DMS114 treated with DMSO at 0.1 percent for 48 hours (cell line): Measurements from ENCODE around the gene RIMBP2.

Experiments used
- DNase-seq: peaks from one replicate; lab custom pipeline; 2025; ENCODE audit not compliant: unreplicated experiment; lab: John Stamatoyannopoulos, UW

The RIMBP2 gene

GRCh38 chr12:130555221-130555620 is 160.9 kb downstream of the RIMBP2 start:
- no peak for DNase-seq

DNA sequence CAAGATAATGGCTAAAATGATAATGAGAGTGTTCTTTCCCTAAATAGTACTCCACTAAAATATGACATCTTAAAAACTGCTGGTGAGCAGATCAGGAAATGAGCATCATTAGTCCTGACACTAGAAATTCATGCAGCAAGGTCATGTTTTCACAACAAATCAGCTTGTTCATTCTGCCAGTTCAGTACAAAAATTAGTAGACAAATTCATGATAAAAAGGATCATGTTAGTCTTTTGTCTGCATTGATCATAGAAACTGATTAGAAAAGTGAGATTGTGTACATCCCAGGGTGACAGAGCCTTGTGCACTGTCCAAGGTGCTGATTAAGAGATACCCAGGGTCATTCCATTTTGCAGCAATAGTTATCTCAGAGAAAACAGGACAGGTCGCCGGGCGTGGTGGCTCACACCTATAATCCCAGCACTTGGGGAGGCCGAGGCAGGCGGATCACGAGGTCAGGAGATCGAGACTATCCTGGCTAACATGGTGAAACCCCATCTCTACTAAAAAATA is 163.6 kb downstream of the RIMBP2 start:
- no peak for DNase-seq

GRCh38 chr12:130549361-130549760 is 166.7 kb downstream of the RIMBP2 start:
- no peak for DNase-seq

GRCh38 chr12:130547480-130548155 is 168.5 kb downstream of the RIMBP2 start:
- DNase-seq, result no peak

DNA sequence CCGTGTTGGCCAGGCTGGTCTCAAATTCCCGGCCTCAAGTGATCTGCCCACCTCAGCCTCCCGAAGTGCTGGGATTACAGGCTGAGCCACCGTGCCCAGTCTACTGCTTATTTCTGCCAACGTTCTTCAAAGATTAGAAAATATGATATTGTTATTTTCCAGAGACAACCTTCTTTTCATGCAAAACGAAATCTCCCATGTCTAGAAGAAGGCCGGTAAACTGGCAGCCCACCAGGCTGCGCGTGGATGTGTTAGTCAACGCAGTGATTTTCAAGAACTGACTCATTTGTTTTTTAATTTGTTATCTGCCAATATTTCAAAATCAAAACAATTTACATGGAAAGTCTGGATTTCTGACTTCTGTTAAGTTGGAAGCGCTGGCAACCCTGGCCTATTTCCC is 169.6 kb downstream of the RIMBP2 start:
- DNase-seq, result no peak

- no peak for DNase-seq
Measured at GRCh38 chr12:130545475-130545874, 170.6 kb downstream of the RIMBP2 start.

- no peak for DNase-seq
Measured at GRCh38 chr12:130540376-130540775, 175.7 kb downstream of the RIMBP2 start.

DNA sequence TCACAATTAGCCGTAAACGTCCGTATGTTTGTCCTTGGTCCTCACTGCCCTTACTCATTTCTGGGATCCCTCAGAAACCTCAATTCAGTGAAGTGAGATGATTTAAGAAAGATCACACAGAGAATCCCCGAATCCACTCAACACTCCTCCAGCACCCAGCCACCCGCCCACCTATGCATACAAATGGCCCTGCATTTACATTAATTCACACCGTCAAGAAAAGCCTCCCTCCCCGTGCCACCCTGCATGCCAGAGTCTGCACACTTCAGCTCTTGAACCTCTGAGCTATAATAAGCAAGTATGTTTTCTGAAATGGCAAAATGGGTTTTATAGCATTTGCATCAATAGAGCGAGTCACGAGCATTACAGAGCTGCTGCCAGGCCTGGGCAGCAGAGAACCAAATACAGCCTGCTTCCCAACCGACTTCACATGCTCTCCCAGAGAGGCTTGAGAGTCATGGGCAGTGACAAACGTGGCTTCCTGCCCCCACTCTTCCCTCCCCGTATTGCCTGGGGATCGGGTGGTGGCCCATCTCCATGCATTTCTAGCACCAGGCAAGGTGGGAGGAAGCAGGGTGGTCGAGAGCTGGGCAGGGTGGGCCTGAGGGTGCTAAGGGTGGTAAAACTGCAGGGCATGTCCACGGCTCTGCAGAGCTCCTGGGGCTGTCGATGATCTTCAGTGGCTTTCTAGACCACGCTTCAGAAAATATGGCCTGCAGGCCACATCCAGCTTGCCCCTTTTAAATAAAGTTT is 177.6 kb downstream of the RIMBP2 start:
- DNase-seq, result no peak

GRCh38 chr12:130537655-130538054 is 178.4 kb downstream of the RIMBP2 start:
- no peak for DNase-seq

DNA sequence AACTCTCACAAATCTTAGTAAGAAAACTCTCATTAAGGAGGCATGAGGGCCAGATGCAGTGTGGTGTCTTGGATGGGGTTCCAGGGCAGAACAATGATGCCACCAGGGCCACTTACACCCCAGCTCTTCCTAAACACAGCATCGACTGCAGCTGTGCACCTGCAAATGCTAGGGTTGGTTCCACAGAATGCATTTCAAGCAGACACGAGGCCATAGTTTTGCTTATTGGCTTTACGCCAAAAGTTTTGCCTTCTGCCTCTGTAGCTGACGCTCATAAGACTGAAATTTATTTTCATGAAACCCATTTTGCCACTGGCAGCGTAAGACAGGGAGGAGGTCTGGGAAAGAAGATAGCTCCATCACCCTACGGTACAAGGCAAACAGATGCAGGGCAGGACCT is 179.0 kb downstream of the RIMBP2 start:
- DNase-seq, result no peak

- no peak for DNase-seq
Measured at GRCh38 chr12:130530429-130530828, 185.7 kb downstream of the RIMBP2 start.

DNA sequence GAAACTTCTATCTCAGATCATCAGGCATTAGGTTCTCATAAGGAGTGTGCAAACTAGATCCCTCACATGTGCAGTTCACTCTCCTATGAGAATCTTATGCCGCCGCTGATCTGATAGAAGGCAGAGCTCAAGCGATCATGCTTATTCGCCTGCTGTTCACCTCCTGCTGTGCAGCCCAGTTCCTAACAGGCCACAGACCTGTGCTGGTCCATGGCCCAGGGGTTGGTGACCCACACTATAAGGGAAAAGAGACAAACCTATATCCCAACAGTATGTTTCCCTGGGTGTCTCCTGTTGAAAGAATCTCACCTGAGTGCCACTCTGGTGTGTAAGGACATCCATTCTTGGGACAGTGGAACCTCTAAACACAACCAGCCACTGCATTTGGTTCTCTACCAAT is 186.3 kb downstream of the RIMBP2 start:
- no peak for DNase-seq

GRCh38 chr12:130527239-130527638 is 188.9 kb downstream of the RIMBP2 start:
- DNase-seq, result no peak

GRCh38 chr12:130526813-130527212 is 189.3 kb downstream of the RIMBP2 start:
- no peak for DNase-seq

DNA sequence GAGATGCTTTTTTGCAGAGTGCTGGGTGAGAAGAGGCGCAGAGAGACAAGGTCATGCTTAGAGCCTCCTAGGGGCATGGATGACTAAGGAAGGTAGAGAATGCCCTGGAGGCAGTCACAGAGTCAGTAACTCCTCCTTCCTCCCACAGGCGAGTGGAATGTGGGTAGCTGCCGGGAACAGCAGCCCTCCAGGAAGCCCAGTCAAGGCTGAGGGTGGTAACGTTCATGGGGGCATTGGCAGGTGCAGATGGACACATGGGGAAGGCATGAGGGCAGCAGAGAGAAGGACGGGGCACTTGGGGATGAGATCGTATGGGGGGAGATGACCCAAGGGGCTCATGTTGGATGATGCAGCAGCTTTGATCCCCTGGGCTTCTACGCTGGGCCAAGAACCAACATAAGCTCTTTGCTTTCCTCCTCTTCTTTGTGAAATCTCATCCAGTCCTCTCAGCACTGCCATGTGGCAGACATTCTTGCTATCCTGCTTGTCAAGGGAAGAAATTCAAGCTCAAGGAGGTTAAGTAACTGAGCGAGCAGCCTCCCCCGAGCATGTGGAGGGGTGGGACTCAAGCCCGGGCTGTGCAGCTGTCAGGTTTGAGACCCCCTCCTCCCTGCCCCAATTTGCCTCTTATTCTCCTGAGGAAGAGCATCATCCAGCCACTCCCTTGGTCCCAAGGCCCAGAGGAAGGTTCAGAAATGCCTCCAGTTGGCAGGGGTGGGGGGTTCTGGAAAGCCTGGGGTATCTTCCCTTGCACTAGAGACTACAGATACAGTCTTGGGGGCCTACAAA is 190.5 kb downstream of the RIMBP2 start:
- DNase-seq, result no peak

GRCh38 chr12:130524759-130525158 is 191.3 kb downstream of the RIMBP2 start:
- DNase-seq, result no peak

DNA sequence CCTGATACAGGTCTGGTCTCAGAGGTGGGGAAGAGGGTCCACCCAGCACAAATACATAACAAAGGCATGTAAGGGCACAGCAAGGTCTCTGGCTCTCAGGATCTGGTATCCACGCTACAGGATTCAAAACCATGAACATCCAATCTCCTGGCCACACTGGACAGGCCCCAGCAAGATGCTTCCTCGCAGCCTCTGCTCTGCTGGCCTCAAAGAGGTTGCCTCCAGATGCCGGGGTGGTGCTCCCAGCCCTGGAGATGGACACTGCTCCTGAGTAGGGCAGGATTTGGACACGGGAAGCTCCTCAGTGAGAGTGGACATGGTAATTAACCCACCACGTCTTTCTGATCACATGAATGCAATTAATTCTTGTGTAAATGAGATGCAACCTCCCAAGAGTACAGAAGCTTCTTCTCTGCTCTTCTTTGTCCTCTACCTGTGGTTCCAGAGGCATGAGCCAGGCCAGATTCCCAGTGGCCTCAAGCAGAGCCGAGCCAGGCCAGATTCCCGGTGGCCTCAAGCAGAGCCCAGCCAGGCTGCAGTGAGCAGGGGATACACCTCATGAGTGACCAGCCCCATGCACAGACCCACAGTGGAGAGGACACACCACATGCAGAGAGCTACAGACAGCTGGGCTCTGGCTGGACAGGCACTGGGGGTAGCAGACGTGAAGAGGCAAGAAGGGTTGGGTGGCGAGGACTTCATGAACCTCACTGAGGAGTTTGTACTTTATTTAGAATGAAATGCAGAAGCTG is 192.1 kb downstream of the RIMBP2 start:
- DNase-seq, result no peak

DNA sequence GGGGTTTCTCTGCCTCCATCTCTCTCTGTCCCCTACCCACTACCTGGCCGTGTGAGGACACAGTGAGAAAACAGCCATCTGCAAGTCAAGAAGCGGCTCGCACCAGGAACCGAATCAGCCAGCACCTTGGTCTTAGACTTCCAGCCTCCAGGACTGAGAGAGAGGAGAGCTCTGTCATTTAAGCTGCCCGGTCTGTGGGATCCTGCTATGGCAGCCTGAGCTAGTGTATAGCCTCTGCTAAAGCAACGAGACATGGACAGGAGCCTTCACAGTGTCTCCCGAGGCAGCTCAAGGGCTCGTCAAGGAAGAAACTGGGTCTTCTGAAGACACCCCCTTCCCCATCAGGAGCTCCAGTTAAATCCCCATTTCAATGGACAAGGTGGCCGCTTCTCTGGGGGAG is 192.9 kb downstream of the RIMBP2 start:
- no peak for DNase-seq

DNA sequence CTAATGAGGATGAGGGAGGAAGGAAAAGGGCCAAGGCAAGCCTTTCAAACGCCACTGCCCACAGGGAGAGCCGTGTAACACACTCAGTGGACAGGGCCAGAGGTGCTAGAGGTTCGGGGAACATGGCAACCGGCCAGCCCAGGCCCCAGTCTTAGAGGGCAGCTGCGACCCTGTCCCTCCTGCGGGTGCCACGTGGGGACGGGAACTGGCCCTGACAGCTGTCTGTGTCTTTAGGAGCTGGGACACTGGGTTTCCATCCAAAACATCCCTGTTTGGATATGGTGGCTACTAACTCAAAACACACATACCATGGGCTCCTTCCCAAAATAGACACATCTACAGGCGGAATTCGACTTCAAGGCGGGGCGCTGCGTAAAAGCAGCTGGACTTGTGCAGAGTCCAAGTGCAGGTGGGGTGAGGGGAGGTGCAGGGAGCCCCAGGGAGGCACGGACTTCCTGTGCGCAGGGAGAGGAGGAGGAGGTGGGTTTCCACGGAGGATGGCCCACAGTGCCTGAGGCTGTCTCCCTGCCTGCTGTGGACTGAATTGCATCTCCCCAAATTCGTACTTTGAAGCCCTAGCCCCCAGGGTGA is 193.8 kb downstream of the RIMBP2 start:
- no peak for DNase-seq

DNA sequence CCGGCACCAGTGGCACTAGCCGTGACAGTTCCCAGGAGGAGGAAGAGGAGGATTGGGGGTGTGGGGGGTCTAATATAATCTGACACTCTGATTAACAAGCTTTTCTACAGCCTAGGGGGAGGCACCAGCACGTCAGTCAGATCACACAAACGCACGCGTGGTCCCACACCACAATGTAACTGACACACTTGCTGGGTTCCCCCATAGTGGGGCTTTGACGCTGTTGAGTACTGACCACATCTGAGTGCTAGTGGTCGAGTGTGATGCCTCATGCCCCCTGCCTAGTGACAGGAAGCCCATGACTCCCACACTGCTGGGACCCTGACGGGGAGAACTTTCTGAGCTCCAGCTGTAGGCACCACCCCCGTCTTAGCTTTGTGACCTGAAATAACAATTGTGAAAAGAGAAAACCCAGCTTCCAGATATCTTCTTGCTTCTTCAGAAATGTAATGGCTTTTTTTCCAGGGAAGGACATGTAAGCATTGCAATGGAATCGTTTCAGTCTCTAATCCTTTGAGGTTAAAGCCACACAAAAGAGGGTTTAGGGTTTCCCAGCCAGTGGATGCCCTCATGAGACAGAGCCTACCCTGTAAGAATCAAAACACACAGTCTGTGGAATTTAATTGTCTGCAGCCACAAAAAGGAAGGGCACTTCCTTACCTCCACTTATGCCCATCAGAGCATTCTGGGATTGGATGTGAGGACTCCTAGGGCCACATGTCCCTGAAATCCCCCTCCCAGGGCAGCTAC is 194.5 kb downstream of the RIMBP2 start:
- no peak for DNase-seq
